ENCODE data around the gene DHRS1. TPM values are rescaled to one million over a fixed set of nuclear protein-coding genes. Genes with fewer than 3 reads are reported as not detected.
A peak's percentile ranks its signal among the peaks of the same experiment; 100 is the strongest.

DHRS1 gene
- total RNA-seq, 1 donor from 2014 or later = 84.2 TPM

DNA sequence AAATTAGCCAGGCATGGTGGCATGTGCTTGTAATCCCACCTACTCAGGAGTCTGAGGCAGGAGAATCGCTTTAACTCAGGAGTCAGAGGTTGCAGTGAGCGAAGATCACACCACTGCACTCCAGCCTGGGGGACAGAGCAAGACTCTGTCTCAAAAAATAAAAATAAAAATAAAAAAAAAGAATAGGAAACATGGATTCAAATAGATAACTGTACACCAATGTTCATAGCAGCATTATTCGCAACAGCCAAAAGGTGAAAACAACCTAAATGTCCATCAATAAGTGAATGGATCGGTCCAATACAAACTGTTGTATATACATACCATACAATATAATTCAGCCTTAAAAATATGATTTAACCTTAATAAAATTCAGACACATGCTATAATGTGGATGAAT is 43.3 kb upstream of the DHRS1 start:
- Histone ChIP-seq H3K36me3 (peaks cover 0 to 5% of the 10 kb centered on the region in 2 donors), H3K4me3 (no peak overlapping the region), H3K27me3 (no peaks in the 10 kb centered on the region), H3K9me3 (no peaks in the 10 kb centered on the region), H3K4me1 (peaks cover 15% of the 10 kb centered on the region), H3K27ac (no peak overlapping the region)
- intact Hi-C loops (cut with DNase I) = no loop called here
- TF ChIP-seq, protein P1, sequence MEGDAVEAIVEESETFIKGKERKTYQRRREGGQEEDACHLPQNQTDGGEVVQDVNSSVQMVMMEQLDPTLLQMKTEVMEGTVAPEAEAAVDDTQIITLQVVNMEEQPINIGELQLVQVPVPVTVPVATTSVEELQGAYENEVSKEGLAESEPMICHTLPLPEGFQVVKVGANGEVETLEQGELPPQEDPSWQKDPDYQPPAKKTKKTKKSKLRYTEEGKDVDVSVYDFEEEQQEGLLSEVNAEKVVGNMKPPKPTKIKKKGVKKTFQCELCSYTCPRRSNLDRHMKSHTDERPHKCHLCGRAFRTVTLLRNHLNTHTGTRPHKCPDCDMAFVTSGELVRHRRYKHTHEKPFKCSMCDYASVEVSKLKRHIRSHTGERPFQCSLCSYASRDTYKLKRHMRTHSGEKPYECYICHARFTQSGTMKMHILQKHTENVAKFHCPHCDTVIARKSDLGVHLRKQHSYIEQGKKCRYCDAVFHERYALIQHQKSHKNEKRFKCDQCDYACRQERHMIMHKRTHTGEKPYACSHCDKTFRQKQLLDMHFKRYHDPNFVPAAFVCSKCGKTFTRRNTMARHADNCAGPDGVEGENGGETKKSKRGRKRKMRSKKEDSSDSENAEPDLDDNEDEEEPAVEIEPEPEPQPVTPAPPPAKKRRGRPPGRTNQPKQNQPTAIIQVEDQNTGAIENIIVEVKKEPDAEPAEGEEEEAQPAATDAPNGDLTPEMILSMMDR (IDR thresholded peaks at IDR 0.05) = no peak
- no peak for TF ChIP-seq POLR2A (IDR thresholded peaks at IDR 0.05)
- no peak for TF ChIP-seq POLR2AphosphoS5 (IDR thresholded peaks at IDR 0.05; ENCODE audit: insufficient read depth in 1 of 2, low read depth in 1 of 2)
- DNase-seq (ENCODE audit: extremely low spot score in 2 of 2) = no peak

DNA sequence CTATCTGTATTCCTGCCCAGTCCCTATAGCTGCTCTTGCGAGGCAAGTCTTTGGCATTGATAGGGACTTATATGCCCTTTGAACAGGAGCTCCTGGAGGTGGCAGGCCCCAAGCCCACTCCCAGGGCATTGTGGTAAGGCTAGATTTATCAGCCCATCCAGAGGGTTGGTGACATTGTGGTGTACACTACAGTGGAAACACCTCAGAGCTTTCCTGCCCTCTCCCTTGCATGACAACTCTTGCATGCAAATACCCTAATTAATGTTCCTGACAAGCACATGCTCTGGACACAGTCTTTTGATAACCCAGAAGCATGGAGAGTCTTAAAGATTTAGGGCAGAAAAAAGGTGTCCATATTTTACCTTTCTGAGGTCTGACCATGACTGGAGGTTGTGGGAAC is 41.0 kb upstream of the DHRS1 start:
- Histone ChIP-seq H3K4me3 (no peak overlapping the region), H3K27me3 (no peaks in the 10 kb centered on the region), H3K36me3 (peaks cover 0 to 9% of the 10 kb centered on the region in 2 donors), H3K4me1 (peaks cover 28% of the 10 kb centered on the region), H3K9me3 (no peaks in the 10 kb centered on the region), H3K27ac (no peak overlapping the region)
- intact Hi-C loops (cut with DNase I) = no loop called here
- TF ChIP-seq, protein P1 (IDR thresholded peaks at IDR 0.05) = no peak
- TF ChIP-seq POLR2AphosphoS5 (IDR thresholded peaks at IDR 0.05; ENCODE audit: insufficient read depth in 1 of 2, low read depth in 1 of 2) (no peak), POLR2A (IDR thresholded peaks at IDR 0.05) (no peak)
- no peak for DNase-seq (ENCODE audit: extremely low spot score in 2 of 2)

DNA sequence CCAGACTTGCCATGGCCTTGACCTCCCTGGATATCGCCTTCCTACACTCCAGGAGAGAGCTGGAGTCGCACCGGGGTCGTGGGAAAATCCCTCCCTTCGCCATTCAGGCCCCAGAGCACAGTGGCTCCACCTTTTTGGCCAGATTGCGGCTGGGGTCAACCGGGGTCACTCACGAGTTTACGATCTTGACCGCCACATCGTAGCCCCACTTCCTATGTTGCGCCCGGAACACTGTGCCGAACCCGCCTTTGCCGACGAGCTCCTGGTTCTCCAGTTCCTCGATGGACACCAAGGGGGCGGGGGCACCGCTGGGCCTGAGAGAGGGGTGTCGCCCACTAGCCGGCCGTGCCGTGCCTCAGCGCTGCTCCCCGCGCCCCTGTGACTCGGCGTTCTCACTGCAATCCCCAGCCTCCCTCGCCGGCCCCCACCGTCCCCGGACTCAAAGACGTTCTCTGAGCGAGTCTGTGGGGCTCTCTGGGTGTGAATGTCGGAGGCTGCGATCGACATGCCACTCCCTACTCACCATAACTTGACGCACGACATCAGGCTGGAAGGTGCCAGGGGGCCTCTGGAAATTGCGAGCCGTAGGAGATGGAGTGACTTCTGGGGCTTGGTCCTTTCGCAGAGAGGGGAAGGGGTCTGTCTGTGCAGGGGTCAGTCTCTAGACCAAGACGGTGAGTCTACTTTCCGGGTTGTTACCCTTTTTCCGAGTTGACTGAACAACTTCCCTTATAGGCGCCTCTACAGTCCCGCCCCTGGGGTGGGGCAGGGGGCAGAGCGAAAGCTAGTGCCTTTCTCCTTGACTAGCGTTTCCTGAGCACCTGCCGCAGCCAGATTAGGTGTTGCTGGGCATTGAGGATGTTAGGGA is 39.9 kb upstream of the DHRS1 start, which contains the start of gene RIPK3:
Gene RIPK3, minus strand, starts transcription at position 708 of the 868 bp plus-strand sequence. Its CDS starts 165 bp downstream, at position 543.
- Histone ChIP-seq H3K27me3 (no peaks in the 10 kb centered on the region), H3K4me1 (peaks cover 37% of the 10 kb centered on the region), H3K27ac (peak within 1 kb of the TSS; percentile 52), H3K9me3 (no peaks in the 10 kb centered on the region), H3K4me3 (peak within 1 kb of the TSS; percentile 57), H3K36me3 (peaks cover 0 to 9% of the 10 kb centered on the region in 2 donors)
- intact Hi-C loops (cut with DNase I) = no loop called here
- TF ChIP-seq POLR2A (IDR thresholded peaks at IDR 0.05) = no peak
- peak in 1 of 2 donors; percentile 67 for TF ChIP-seq POLR2AphosphoS5 (IDR thresholded peaks at IDR 0.05; ENCODE audit: insufficient read depth in 1 of 2, low read depth in 1 of 2)
- DNase-seq (ENCODE audit: extremely low spot score in 2 of 2) = no peak

DNA sequence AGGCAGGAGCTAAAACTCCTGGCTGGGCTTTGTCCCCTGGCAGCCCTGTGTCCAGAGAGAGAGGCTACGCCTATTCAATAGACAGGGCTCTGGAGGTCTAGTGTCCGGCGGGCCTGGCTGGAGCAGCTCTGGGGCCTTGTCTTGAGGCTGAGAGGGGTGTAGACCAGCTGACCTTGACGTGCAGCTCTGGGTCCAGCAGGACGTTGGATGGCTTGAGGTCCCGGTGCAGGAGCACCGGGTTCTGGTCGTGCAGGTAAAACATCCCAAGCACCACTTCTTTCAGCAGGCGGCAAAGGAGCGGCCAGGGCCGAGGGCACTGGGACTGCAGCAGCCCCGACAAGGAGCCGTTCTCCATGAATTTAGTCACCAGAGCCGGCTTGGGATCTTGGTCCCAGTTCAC is 39.3 kb upstream of the DHRS1 start:
- intact Hi-C loops (cut with DNase I) = no loop called here
- DNase-seq (ENCODE audit: extremely low spot score in 2 of 2) = no peak
- no peaks in the 10 kb centered on the region for H3K27me3 ChIP-seq
- no peak for TF ChIP-seq POLR2A (IDR thresholded peaks at IDR 0.05)
- no peak for TF ChIP-seq POLR2AphosphoS5 (IDR thresholded peaks at IDR 0.05; ENCODE audit: insufficient read depth in 1 of 2, low read depth in 1 of 2)
- TF ChIP-seq, protein P1 (IDR thresholded peaks at IDR 0.05) = no peak
- H3K4me3 ChIP-seq = peak overlapping the region; percentile 57
- H3K9me3 ChIP-seq = no peaks in the 10 kb centered on the region
- peak overlapping the region; percentile 52 for H3K27ac ChIP-seq
- H3K4me1 ChIP-seq = peaks cover 44% of the 10 kb centered on the region
- peaks cover 0 to 9% of the 10 kb centered on the region in 2 donors for H3K36me3 ChIP-seq

DNA sequence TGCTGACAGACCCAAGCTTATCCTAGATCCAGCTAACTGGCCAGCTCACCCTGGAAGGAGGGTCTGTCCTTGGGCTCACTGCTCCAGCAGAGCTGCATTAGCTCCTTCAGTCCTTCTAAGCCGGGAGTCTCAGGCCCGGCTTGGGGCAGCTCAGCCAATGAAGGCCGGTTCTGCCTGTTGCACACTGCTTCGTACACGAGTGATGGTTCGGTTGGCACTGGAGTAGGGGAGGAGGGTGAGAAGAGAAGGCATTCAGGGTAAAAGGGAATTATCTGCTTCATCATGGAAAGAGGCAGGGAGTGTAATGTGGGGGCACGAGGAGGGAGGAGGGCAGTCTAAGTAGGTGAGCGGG is 38.2 kb upstream of the DHRS1 start:
- H3K36me3 ChIP-seq = peaks cover 0 to 9% of the 10 kb centered on the region in 2 donors
- no peak for DNase-seq (ENCODE audit: extremely low spot score in 2 of 2)
- H3K27ac ChIP-seq = no peak overlapping the region
- H3K9me3 ChIP-seq = no peaks in the 10 kb centered on the region
- H3K4me1 ChIP-seq = peaks cover 54% of the 10 kb centered on the region
- no peaks in the 10 kb centered on the region for H3K27me3 ChIP-seq
- no peak overlapping the region for H3K4me3 ChIP-seq
- TF ChIP-seq POLR2AphosphoS5 (IDR thresholded peaks at IDR 0.05; ENCODE audit: insufficient read depth in 1 of 2, low read depth in 1 of 2) (no peak), POLR2A (IDR thresholded peaks at IDR 0.05) (no peak)
- TF ChIP-seq, protein P1 (IDR thresholded peaks at IDR 0.05) = no peak
- intact Hi-C loops (cut with DNase I) = no loop called here

Data from vagina (tissue), 2 donors.